GM19238 (cell line): ENCODE measurements around the gene ANAPC2.
"Not testable (repeated sequence)": the region's sequence is repeated elsewhere in the genome, so short reads cannot be mapped to it uniquely, and the experiment has no call there.

Source experiments
- DNase-seq: peaks from one replicate; pipeline ENCODE4 v3.0.0; 2011; ENCODE audit warnings: low spot score; ENCODE audit not compliant: insufficient read length

ANAPC2 gene

DNA sequence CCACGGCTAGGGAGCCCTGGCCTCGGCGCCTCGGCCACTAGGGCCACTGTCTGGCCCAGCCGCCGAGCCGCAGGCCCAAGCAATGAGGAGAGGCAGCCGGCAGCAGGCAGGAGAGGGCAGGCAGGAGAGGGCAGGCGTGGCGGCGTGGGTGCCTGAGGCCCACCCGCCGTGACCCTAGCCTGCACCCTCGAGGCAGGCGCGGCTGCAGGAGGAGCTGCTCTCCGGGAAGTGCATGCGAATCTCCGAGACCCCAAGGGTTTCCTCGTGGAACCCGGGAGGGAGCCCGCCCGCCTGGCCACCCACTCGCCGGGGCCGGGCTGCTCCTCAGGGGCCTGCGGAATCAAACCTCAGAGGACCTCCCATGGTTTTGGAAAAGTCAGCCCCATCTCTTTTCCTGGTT lies 40.1 kb downstream of the ANAPC2 start:
- no peak for DNase-seq

DNA sequence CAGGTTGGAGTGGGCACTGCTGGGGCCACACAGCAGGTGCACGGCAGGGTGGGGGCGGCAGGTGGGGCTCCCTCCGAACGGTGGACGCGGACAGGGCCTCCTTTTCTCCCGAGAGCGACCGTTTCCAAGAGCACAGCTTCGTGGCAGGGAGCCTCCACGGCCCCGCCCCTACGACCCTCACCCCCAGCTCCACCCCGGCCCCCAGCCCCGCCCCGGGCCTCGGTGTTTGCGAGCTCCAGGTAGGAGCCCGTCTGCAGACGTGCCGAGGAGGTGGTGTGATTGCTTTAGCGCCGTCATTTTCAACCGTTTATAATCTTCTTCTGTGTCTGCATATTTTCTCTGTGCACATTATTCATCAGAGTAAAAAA lies 40.6 kb downstream of the ANAPC2 start:
- no peak for DNase-seq

DNA sequence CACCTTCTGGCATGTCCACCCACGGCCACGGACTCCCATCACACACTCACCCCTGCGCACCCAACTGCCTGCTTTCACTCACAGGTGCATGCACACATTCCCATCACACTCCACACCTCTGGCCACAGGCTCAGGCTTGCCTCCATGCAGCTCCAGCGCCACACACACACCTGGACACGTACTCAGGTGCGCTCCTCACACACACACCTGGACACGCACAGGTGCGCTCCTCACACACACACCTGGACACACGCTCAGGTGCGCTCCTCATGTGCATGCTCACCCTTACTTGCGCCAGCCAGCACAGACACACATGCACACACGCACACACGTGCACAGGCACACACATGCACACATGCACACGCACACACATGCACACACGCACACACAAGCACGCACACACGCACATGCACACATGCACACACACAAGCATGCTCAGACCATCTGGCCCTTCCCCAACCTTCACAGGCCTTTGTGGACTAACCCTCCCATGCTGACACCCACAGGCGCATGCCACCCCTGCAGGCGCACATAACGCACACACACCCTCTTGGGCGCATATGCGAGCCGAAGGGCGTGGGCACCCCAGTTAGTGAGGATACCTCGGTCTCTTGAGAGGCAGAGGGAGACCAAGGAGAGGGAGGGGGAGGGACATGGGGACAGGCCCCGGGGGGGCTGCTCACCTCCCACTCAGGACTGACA lies 41.1 kb downstream of the ANAPC2 start:
- no peak for DNase-seq

DNA sequence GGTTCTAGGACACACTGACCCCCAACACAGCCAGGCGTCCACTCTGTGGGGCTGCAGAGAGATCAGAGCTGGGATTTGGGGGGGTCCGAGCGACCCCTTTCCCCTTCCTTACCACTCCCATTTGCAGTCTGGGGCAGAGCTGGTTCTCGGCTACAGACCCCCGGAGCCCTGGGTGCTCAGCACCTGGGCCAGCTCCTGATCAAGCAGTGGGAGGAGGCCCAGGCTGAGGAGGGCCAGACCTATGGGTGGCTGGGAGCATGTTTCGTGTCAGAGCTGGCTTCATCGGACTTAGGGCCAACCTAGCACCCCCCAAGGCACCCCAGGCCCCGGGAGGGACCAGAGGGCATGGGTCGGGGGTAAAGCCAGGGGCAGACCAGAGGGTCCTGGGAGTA lies 41.8 kb downstream of the ANAPC2 start:
- DNase-seq, result no peak

DNA sequence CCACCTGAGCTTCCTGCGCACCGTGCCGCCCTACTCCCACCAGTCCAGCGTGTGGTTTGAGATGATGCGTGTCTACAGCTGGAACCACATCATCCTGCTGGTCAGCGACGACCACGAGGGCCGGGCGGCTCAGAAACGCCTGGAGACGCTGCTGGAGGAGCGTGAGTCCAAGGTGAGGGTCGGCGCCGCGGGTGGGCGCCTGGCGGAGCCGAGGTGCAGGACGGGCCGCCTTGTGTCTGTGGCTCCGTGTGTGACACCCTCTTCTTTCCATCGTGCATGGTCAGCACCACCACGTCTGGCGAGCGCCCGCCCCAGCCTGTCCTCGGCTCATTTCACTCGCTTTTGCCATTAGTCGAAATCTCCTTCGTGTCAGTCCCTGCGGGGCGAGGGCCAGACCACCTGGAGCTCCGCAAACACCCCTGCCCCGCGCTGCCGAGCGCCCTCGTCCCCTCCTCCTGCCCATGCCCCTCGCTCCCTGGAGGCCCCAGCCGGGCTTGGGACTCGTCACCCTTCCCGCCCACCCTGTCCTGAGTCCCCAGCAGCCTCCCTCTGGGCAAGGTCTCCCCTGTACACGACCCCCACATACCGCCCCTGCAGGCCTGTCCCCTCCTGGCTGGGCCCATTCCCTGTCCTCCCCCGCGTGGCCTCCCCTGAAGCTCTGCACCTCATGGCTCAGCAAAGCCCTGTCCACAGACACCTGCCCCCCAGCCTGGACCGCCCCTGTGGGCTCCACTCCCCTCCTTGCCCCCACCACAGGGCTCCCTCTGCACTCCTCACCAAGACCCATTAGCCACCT lies 42.4 kb downstream of the ANAPC2 start:
- DNase-seq, result no peak

DNA sequence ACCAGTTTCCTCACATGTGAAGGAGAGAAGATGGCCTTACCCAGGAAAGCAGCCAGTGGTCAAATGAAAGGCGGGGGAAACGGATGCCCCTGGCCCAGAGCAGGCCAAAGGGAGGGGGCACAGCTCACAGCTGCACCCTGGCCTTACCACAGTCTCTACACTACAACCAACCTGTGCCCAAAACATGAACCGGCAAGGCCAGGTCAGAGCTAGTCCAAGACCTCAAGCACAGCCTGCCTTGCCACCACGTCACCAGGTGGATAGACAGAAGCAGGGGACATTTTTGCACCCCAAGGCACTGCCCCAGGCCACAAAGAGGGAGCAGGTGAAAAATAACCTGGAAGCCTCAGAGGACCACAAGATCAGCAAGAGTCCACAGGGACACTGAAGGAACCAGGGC lies 44.9 kb downstream of the ANAPC2 start:
- no peak for DNase-seq

DNA sequence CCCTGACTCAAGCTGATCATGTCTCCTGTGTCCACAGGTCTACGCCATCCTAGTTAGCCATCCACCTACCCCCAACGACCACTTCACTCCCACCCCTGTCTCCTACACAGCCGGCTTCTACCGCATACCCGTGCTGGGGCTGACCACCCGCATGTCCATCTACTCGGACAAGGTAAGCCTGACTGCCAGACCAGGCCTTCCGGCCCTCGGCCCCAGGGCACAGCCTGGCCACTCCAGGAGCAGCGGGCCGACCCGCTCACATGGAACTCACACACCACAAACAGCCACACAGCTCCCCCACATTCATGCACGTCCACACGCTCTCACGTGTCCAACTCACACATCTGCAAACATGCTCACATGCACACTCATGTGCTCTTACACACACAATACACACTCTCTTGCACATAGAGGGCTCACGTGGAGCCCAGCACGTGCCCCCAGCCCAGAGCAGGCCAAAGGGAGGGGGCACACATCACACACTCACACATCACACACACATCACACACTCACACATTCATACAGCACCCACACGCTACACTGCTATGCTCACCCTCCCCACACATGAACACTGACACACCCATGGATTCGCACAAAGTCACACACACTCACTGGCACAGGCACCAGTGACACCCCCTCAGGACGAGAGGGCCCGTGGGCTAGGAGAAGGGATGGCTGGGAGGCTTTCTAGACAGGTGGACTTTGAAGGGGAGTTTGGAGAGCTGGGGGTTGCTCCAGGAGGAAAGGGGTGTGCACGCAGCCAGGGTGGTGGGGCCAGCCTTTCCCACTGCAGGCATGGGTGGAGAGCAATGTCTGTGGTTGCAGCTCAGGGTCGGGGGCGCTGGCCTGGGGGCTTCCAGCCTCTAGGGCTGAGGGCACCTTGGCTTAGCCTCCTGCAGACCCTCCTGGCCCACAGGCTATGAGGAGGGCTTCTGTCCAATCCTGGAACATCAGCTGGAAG lies 46.1 kb downstream of the ANAPC2 start:
- no peak for DNase-seq

DNA sequence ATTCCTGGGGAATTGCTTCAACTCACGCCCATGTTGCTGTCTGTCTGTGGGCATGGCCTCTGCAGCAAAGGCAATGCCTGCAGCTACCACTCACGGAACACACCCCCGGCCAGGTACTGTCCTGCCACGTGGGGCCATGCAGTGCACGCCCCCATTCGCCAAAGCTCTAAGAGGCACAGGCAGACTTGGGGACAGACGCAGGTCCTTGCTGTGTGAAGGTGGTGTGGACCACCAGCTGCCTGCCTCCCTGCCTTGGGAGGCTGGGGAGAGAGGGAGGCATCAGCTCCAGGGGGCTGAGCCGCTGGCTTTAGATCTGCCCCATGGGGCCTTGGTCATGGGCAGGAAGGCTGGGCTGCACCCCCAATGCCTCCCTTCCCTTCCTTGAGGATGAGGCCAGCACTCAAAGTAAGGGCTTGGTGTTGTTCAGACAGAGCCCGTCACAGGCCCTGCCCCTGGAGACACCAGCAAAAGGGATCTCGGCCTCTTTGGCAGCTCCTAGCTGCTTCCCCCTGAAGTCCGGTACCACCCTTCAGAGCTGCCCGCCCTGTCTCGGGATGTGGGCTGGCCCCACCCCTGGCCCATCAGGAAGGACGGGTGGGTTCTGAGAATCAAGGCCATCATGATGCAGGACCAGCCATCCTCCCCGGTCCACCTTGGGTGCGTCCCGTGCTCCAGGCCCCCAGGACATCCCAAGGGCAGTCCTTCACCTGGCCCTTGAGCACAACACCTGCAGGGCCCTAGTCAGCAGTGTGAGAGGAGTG lies 47.1 kb downstream of the ANAPC2 start:
- no peak for DNase-seq

DNA sequence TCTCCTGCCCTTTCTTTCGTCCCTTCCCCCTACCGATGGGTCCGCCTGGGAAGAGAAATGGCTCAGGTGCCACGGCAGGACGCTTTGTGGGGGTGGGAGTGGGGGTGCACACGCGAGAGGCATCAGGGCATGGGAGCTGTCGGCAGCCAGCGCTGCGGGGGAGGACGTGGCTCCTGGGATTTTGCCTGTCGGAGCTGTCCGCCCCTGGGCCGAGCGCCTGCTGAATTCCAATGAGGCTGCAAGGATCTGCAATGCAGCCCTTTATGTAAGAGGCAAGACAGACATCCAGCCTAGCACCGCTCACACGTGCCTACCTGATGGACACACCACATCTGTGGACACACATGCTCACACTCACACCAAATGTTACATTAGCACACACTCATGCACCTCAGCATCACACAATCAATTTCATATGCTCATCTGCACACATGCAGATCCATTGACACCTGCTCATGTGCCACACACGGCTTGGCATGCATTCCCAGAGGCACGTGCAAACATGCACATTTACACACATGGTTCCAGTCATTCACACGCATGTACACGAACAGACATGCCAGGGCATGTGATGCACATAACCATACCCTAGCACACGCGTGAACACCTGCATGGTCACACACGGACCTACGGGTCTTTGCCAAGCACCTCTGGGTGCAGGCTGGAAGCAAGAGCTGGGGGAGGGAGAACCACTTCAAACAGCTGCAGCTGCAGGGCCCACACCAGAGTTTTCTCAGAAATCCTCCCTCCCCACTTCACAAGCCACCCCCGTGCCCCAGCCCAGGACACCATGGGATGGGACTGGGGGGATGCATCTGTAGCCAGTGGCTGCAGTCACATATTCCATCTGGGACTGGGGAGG lies 48.0 kb downstream of the ANAPC2 start:
- DNase-seq, result no peak

DNA sequence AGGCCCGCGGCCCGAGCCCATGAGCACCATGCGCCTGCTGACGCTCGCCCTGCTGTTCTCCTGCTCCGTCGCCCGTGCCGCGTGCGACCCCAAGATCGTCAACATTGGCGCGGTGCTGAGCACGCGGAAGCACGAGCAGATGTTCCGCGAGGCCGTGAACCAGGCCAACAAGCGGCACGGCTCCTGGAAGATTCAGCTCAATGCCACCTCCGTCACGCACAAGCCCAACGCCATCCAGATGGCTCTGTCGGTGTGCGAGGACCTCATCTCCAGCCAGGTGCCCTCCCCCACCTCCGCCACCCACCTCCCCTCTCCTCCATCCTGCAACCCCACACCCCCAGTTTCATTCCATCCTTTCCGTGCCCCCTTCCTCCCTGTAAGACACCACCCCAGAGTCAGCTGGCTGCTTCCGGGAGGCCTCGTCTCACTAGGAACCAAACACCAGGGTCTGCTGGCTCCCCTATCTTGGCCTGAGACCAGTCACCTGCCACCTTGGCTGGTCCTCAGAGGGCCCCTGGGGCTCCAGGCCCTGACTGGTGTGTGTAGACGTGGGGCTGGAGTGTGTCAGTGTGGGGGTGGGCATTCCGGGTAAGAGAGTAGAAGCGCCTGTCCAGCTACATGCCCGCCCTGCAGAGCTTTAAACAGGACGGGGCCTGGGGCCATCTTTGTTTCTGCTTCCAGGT lies 48.8 kb downstream of the ANAPC2 start:
- DNase-seq, result no peak

DNA sequence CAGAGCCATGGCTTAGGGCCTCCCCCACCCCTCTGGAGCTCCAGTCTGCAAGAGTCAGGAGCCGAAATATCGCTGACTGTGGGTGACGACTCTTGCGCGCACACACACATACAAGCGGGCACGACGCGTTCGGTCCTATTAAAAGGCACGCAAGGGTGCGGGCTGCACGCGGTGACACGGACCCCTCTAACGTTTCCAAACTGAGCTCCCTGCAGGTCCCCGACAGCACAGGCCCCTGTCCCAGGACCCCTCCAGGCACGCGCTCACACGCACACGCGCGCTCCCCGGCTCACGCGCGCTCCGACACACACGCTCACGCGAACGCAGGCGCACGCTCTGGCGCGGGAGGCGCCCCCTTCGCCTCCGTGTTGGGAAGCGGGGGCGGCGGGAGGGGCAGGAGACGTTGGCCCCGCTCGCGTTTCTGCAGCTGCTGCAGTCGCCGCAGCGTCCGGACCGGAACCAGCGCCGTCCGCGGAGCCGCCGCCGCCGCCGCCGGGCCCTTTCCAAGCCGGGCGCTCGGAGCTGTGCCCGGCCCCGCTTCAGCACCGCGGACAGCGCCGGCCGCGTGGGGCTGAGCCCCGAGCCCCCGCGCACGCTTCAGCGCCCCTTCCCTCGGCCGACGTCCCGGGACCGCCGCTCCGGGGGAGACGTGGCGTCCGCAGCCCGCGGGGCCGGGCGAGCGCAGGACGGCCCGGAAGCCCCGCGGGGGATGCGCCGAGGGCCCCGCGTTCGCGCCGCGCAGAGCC lies 49.5 kb downstream of the ANAPC2 start, which contains the start of gene GRIN1:
Gene GRIN1, plus strand, starts transcription at position 433 of the 746 bp plus-strand sequence. CDS start 333 bp downstream, outside the sequence.
- no peak for DNase-seq

DNA sequence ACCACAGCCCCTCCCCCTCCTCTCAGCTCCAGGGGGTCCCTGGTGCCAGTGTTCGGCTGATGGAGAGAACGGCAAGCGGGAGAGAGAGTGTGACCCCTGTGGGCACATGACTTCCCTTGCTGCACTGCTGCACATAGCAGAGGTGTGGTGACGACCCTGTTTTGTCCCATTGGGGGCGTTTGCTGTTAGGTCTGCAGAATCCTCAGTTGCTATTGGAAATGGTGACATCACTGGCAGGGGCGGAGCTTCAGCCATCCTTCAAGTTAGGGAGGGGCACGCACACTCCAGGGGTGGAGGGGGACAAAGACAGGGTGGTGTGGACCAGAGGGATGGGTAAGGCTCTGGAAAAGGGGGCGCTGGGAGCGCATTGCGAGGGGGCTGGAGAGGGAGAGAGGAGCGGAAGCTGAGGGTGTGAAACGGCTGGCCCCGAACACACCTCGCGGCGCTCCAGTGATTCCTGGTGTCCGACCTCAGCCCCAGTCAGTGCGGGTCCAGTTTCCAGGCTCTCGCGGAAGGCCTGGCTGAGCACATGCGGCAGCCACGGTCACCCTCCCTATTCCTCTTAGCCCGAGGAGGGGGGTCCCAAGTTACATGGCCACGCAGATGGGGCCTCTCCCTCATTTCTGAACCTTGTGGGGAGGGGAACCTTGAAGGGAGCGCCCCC lies 50.2 kb downstream of the ANAPC2 start:
- DNase-seq, result no peak

DNA sequence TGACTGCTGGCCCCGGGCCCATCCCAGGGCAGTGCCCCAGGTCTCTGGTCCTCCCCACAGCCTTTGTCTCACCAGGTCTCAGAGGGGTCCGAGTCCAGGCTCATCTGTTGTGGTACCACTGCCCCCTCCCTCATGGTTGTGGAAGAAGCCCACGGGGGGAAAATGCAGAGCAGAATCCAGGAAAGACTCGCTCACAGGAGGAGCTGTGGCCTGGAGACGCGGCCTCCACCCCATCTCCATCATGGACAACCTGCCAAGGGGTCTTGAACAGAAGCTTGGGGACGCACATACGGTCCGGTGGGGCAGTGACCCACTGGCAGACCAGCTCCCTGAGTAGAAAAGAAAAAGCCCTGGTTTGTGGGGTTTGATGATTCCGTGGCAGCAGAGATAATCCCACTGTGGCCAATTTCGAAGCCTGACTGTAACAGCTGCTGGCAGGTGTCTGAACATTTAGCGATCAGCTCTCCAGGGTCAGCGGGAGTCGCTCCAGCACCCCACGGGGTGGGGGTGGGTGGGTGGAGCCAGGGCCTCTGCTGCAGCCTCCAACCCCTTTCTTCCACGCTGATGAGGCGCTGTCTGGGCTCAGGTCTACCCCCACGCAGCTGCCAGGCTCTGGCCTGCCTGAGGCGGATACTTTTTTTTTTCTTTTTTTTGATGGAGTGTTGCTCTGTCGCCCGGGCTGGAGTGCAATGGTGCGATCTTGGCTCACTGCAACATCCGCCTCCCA lies 51.3 kb downstream of the ANAPC2 start:
- no peak for DNase-seq

DNA sequence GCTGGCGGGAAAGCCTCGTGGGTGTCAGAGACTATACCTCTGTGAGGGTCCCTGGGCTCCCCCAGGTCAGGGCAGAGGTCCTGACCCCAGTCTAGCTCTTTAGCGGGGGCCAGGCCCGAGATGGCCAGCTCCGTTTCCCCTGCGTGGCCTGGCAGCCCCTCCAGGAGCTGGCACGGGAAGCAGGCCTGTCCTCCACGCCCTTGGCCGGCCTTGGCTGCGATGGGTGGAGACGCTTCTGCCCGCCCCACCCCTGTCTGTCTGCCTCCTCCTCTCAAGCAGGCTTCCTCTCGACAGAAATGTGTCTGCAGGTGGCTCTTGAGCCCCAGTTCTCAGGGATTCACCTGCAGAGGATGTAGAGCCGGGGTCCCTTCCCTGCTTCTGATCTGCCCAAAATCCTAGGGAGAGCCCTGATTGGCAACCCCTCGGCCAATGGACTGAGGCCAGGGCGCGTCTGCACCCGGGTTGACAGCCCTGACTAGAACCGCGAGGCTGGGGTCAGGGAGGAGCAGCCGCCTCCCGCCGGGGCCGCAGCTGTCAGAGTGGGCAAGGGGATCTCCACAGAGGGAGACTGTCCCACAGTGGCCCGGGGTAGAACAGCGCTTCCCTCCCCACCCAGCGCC lies 52.0 kb downstream of the ANAPC2 start:
- no peak for DNase-seq

DNA sequence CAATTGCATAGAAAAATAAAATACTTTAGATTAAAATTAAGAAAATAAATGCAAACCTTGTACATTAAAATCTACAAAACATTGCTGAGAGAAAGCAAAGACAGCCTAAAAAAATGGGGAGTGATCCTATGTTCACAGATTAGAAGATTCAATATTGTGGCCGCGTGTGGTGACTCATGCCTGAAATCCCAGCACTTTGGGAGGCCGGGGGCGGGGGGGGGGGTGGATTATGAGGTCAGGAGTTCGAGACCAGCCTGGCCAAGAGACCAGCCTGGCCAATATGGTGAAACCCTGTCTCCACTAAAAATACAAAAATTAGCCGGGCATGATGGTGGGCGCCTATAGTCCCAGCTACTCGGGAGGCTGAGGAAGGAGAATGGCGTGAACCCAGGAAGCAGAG lies 53.2 kb downstream of the ANAPC2 start:
- not testable (repeated sequence) for DNase-seq

DNA sequence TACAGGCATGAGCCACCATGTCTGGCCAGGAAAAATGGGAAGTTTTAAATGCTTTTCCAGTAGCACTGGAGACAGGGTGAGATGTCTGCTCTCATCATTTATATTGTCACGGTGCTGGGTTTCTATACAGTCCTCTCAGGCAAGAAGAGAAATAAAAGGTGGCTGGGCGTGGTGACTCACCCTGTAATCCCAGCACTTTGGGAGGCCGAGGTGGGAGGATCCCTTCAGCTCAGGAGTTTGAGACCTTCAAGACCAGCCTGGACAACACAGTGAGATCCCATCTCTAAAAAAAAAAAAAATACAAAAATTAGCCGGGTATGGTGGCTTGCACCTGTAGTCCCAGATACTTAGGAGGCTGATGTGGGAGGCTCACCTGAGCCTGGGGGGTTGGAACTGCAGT lies 54.2 kb downstream of the ANAPC2 start:
- no peak for DNase-seq

DNA sequence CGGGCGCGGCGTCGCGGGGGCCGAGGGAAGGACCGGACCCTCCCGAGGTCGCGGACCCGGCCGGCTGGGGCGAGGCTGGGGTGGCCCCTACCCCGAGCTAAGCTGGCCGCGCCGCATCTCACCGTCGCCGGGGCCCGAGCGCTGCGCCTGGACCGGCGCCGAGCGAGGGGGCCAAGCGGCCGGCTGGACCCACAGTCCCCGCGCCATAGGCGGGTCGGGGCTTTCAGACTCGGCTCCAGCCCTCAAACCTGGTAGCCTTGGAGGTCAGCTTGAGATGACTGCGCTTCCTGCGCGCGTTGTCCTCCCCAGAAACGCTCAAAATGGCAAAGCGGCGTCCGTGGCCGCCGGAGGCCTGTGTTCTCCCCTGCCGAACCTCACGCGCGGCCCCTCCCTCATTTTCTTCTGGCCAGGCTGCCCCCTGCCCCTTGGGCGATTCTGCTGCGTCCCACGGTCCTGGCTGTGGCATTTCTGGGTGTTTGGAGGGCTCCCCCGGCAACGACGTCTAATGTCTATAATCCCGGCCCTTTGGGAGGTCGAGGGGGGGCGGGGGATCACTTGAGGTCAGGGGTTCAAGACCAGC lies 58.1 kb downstream of the ANAPC2 start:
- DNase-seq, result no peak
